Fibroblast of skin of left quadriceps (primary cell): ENCODE measurements around the gene EIF2S1.
"Not testable (repeated sequence)": the region's sequence is repeated elsewhere in the genome, so short reads cannot be mapped to it uniquely, and the experiment has no call there.

Experiments used
- DNase-seq, 2 experiments: peaks; one replicate each; pipeline ENCODE4 v3.0.0-alpha.2; 2013; ENCODE audit warnings: low read depth in 2 of 2

The EIF2S1 gene

GRCh38 chr14:67371247-67372148 is 11.4 kb downstream of the EIF2S1 start:
- DNase-seq: no peak

GRCh38 chr14:67372833-67373232 is 12.7 kb downstream of the EIF2S1 start:
- no peak for DNase-seq

GRCh38 chr14:67373347-67373746 is 13.2 kb downstream of the EIF2S1 start:
- DNase-seq: no peak

- DNase-seq: no peak
Measured at GRCh38 chr14:67377916-67378315, 17.8 kb downstream of the EIF2S1 start.

- no peak for DNase-seq
Measured at GRCh38 chr14:67385120-67385519, 25.0 kb downstream of the EIF2S1 start.

GRCh38 chr14:67385618-67386017 is 25.5 kb downstream of the EIF2S1 start:
- DNase-seq: no peak

GRCh38 chr14:67387195-67387594 is 27.1 kb downstream of the EIF2S1 start:
- no peak for DNase-seq

- no peak for DNase-seq
Measured at GRCh38 chr14:67389275-67389674, 29.1 kb downstream of the EIF2S1 start.

GRCh38 chr14:67389811-67390534 is 29.8 kb downstream of the EIF2S1 start:
- DNase-seq: no peak

- DNase-seq: no peak
Measured at GRCh38 chr14:67391268-67391667, 31.1 kb downstream of the EIF2S1 start.

- no peak for DNase-seq
Measured at GRCh38 chr14:67392123-67392522, 32.0 kb downstream of the EIF2S1 start.

GRCh38 chr14:67392800-67393199 is 32.7 kb downstream of the EIF2S1 start:
- no peak for DNase-seq

- DNase-seq: no peak
Measured at GRCh38 chr14:67393689-67394088, 33.6 kb downstream of the EIF2S1 start.

GRCh38 chr14:67395086-67395875 is 35.2 kb downstream of the EIF2S1 start:
- no peak for DNase-seq

GRCh38 chr14:67395876-67396189 is 35.7 kb downstream of the EIF2S1 start:
- no peak for DNase-seq

GRCh38 chr14:67396381-67396970 is 36.3 kb downstream of the EIF2S1 start:
- peak; percentile 20 to 21 for DNase-seq

GRCh38 chr14:67397536-67397935 is 37.4 kb downstream of the EIF2S1 start:
- no peak for DNase-seq

GRCh38 chr14:67400434-67400833 is 40.3 kb downstream of the EIF2S1 start:
- no peak for DNase-seq

GRCh38 chr14:67405771-67406170 is 45.6 kb downstream of the EIF2S1 start:
- no peak for DNase-seq

- DNase-seq: not testable (repeated sequence)
Measured at GRCh38 chr14:67408122-67408801, 48.1 kb downstream of the EIF2S1 start.

GRCh38 chr14:67409461-67409860 is 49.3 kb downstream of the EIF2S1 start:
- DNase-seq: no peak
